H9 (cell line): ENCODE results near the gene SERPINB4. TPM values are rescaled to one million over a fixed set of nuclear protein-coding genes. Genes with fewer than 3 reads are reported as not detected.

Experiments used
- DNase-seq: peaks from one replicate; pipeline ENCODE4 v3.0.0-alpha.2; 2017
- H2AFZ ChIP-seq: one replicate; pipeline ENCODE4 v1.6.1; 2013; ENCODE audit warnings: mild to moderate bottlenecking, low read length, control low read depth, moderate library complexity
- H2AK5ac ChIP-seq: 2 replicates; pipeline ENCODE4 v1.6.1; 2013; ENCODE audit warnings: low read length, control low read depth, mixed read lengths; ENCODE audit not compliant: insufficient read length
- H2BK120ac ChIP-seq: one replicate; pipeline ENCODE4 v1.6.1; 2013; ENCODE audit warnings: low read depth, mild to moderate bottlenecking, low read length, control low read depth, inconsistent platforms; ENCODE audit not compliant: poor library complexity, severe bottlenecking
- H2BK12ac ChIP-seq: 2 replicates; pipeline ENCODE4 v1.6.1; 2013; ENCODE audit warnings: low read length, control low read depth, mixed read lengths, low read depth; ENCODE audit not compliant: insufficient read length
- H2BK15ac ChIP-seq: 2 replicates; pipeline ENCODE4 v1.6.1; 2013; ENCODE audit warnings: low read depth, low read length, control low read depth
- H2BK20ac ChIP-seq: one replicate; pipeline ENCODE4 v1.6.1; 2013; ENCODE audit warnings: low read depth, mild to moderate bottlenecking, low read length, control low read depth, inconsistent platforms; ENCODE audit not compliant: poor library complexity, severe bottlenecking
- H2BK5ac ChIP-seq: 2 replicates; pipeline ENCODE4 v1.6.1; 2013; ENCODE audit warnings: low read length, control low read depth, mixed read lengths; ENCODE audit not compliant: insufficient read length
- H3K14ac ChIP-seq: 2 replicates; pipeline ENCODE4 v1.6.1; 2013; ENCODE audit warnings: low read length, control low read depth; ENCODE audit not compliant: insufficient read depth
- H3K18ac ChIP-seq: 2 replicates; pipeline ENCODE4 v1.6.1; 2013; ENCODE audit warnings: low read depth, mild to moderate bottlenecking, mixed read lengths, low read length, control low read depth; ENCODE audit not compliant: insufficient read length
- H3K23ac ChIP-seq: 2 replicates; pipeline ENCODE4 v1.6.1; 2013; ENCODE audit warnings: low read length, control low read depth, mixed read lengths, low read depth; ENCODE audit not compliant: insufficient read length
- H3K23me2 ChIP-seq: 2 replicates; pipeline ENCODE4 v1.6.1; 2013; ENCODE audit warnings: low read depth, mild to moderate bottlenecking, mixed read lengths, low read length, control low read depth; ENCODE audit not compliant: insufficient read length, poor library complexity, severe bottlenecking
- H3K27ac ChIP-seq: 2 replicates; pipeline ENCODE4 v1.5.1; 2013; ENCODE audit warnings: low read length, control low read depth, mixed read lengths, low read depth; ENCODE audit not compliant: insufficient read length
- H3K27me3 ChIP-seq: 2 replicates; pipeline ENCODE4 v1.6.1; 2013; ENCODE audit warnings: low read length, control low read depth, inconsistent platforms; ENCODE audit not compliant: insufficient read depth
- H3K4ac ChIP-seq: 2 replicates; pipeline ENCODE4 v1.6.1; 2013; ENCODE audit warnings: low read depth, mild to moderate bottlenecking, control low read depth, inconsistent platforms, low read length, moderate library complexity
- H3K4me1 ChIP-seq: 2 replicates; pipeline ENCODE4 v1.6.1; 2013; ENCODE audit warnings: low read length, control low read depth, inconsistent platforms; ENCODE audit not compliant: insufficient read depth
- H3K4me2 ChIP-seq: 2 replicates; pipeline ENCODE4 v1.6.1; 2013; ENCODE audit warnings: low read length, control low read depth, mixed read lengths; ENCODE audit not compliant: insufficient read length, insufficient read depth
- H3K56ac ChIP-seq: 2 replicates; pipeline ENCODE4 v1.6.1; 2013; ENCODE audit warnings: low read depth, mild to moderate bottlenecking, mixed read lengths, low read length, control low read depth; ENCODE audit not compliant: insufficient read length
- H3K79me1 ChIP-seq: 2 replicates; pipeline ENCODE4 v1.6.1; 2013; ENCODE audit warnings: low read depth, mild to moderate bottlenecking, moderate library complexity, low read length, control low read depth, inconsistent platforms; ENCODE audit not compliant: insufficient read depth, poor library complexity, severe bottlenecking
- H3K79me2 ChIP-seq: 2 replicates; pipeline ENCODE4 v1.6.1; 2013; ENCODE audit warnings: low read length, control low read depth, inconsistent platforms; ENCODE audit not compliant: insufficient read depth
- H3K9ac ChIP-seq: 2 replicates; pipeline ENCODE4 v1.6.1; 2013; ENCODE audit warnings: low read length, control low read depth, mixed read lengths; ENCODE audit not compliant: insufficient read length; ENCODE audit errors: extremely low read depth
- H3K9me3 ChIP-seq: one replicate; pipeline ENCODE4 v1.6.1; 2013; ENCODE audit warnings: low read depth, low read length, inconsistent platforms; ENCODE audit not compliant: control insufficient read depth
- H3T11ph ChIP-seq: one replicate; pipeline ENCODE4 v1.6.1; 2013; ENCODE audit warnings: mild to moderate bottlenecking, low read length, control low read depth, inconsistent platforms
- H4K20me1 ChIP-seq: one replicate; pipeline ENCODE4 v1.6.1; 2013; ENCODE audit not compliant: control insufficient read depth, insufficient read length, insufficient read depth
- H4K5ac ChIP-seq: 2 replicates; pipeline ENCODE4 v1.6.1; 2013; ENCODE audit warnings: low read depth, mild to moderate bottlenecking, mixed read lengths, low read length, control low read depth; ENCODE audit not compliant: insufficient read length
- H4K8ac ChIP-seq: replicated peaks from 2 replicates; pipeline ENCODE4 v1.6.1; 2013; ENCODE audit warnings: low read length, control low read depth, mixed read lengths, low read depth; ENCODE audit not compliant: insufficient read length
- H4K91ac ChIP-seq: 2 replicates; pipeline ENCODE4 v1.6.1; 2013; ENCODE audit warnings: low read depth, mild to moderate bottlenecking, moderate library complexity, mixed read lengths, low read length, control low read depth; ENCODE audit not compliant: insufficient read length
- H3K27ac Mint-ChIP-seq, 3 experiments: 2 replicates in 2 of 3; 3 replicates in 1 of 3; pipeline ENCODE4 v1.8.0; 2020 to 2021; ENCODE audit warnings: mixed read lengths in 3 of 3, mild to moderate bottlenecking in 1 of 3, moderate library complexity in 1 of 3
- H3K27me3 Mint-ChIP-seq: 2 replicates; pipeline ENCODE4 v1.8.0; 2021; ENCODE audit warnings: low read depth, mild to moderate bottlenecking, moderate library complexity, mixed read lengths
- H3K36me3 Mint-ChIP-seq, 3 experiments: 2 replicates in 2 of 3; 3 replicates in 1 of 3; pipeline ENCODE4 v1.8.0; 2020 to 2021; ENCODE audit warnings: low read depth in 3 of 3, mixed read lengths in 3 of 3; ENCODE audit not compliant: insufficient read depth in 1 of 3
- H3K4me1 Mint-ChIP-seq, 2 experiments: 2 replicates each; pipeline ENCODE4 v1.8.0; 2020; ENCODE audit warnings: mixed read lengths in 2 of 2
- H3K4me3 Mint-ChIP-seq, 2 experiments: 2 replicates in 1 of 2; 3 replicates in 1 of 2; pipeline ENCODE4 v1.8.0; 2020 to 2021; ENCODE audit warnings: mild to moderate bottlenecking in 2 of 2, mixed read lengths in 2 of 2, moderate library complexity in 1 of 2
- H3K9me3 Mint-ChIP-seq, 2 experiments: 2 replicates in 1 of 2; 3 replicates in 1 of 2; pipeline ENCODE4 v1.8.0; 2020; ENCODE audit warnings: mild to moderate bottlenecking in 2 of 2, mixed read lengths in 2 of 2, moderate library complexity in 1 of 2
- WGBS: extraction: QIAGEN DNeasy Blood & Tissue Kit; methylation state at CpG from one replicate; pipeline ENCODE4 v1.1.7; 2013; ENCODE audit warnings: missing lambda C conversion rate, low lambda C conversion rate, mixed read lengths; ENCODE audit not compliant: insufficient read length; ENCODE audit errors: extremely low coverage; 5-methylcytosine and 5-hydroxymethylcytosine counted together
- total RNA-seq: library from RNA; stranded (reverse); gene quantifications from 2 replicates; pipeline ENCODE4 v1.2.1, GENCODE V29; 2021
- TF ChIP-seq, protein P1 (sequence below): fragments of 200-600 bp; sonication (generic); conservative IDR thresholded peaks from 3 replicates; pipeline ENCODE4 v1.8.0; 2021; ENCODE audit warnings: antibody characterized with exemption, mild to moderate bottlenecking

The SERPINB4 gene
- total RNA-seq, 1 experiment from 2014 or later: 4.1 TPM

DNA sequence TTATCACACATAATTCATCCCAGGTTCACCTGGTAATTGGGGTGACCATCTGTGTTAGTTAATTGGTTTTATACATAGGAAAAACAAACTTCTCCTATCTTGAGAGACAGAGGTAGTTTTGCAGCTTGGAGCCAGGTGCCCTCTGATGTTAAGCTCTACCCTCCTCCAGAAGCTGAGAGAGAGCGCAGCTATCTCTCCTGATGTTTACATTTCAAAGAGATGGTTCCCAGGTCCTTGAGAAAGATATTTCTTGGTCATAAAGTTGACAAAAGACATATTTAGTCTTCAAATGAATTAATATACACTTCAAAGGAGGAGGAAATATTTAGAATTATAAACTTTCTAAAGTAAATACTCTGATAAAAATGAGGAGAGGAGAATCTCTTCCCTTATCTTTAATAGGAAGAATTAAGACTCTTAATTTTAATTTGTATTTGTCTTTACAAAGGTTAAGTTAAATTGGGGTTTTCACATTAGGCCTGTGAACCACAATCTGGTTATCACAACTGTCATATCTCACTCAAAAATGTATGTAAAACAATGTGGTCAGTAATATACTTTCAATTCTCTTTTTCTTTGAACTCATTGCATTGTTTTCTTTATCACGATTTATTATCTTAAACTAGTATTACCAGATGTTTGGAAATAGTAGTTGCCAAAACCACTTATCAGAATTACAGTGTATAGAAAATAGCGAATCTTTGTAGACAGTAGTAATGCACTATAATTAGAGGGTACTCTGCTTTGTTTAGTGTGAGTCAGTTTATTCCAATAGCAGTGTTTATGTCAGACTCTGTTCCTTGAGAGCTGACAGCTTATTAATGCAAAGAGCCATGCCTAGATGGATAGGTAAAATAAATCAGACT lies 26.8 kb downstream of the SERPINB4 start:
- Histone ChIP-seq H3K23ac (no peak overlapping the region), H2BK15ac (no peak overlapping the region), H3K9ac (no peak overlapping the region), H3K14ac (no peak overlapping the region), H4K8ac (no peak overlapping the region), H4K5ac (no peak overlapping the region), H3K9me3 (no peaks in the 10 kb centered on the region), H4K20me1 (no peaks in the 10 kb centered on the region), H3K79me1 (no peaks in the 10 kb centered on the region), H2AK5ac (no peak overlapping the region), H3K79me2 (no peaks in the 10 kb centered on the region), H3K27me3 (no peaks in the 10 kb centered on the region), H3K4me2 (no peak overlapping the region), H3T11ph (no peak overlapping the region), H2BK12ac (no peak overlapping the region), H4K91ac (no peak overlapping the region), H3K56ac (no peak overlapping the region), H3K23me2 (no peaks in the 10 kb centered on the region), H2BK120ac (no peak overlapping the region), H2BK20ac (no peak overlapping the region), H3K4me1 (no peaks in the 10 kb centered on the region), H3K27ac (no peak overlapping the region), H2BK5ac (no peak overlapping the region), H3K18ac (no peak overlapping the region), H3K4ac (no peak overlapping the region), H2AFZ (no peak overlapping the region)
- no CpG with 5 or more reads among the region's 3 CpGs for WGBS
- TF ChIP-seq, protein P1, sequence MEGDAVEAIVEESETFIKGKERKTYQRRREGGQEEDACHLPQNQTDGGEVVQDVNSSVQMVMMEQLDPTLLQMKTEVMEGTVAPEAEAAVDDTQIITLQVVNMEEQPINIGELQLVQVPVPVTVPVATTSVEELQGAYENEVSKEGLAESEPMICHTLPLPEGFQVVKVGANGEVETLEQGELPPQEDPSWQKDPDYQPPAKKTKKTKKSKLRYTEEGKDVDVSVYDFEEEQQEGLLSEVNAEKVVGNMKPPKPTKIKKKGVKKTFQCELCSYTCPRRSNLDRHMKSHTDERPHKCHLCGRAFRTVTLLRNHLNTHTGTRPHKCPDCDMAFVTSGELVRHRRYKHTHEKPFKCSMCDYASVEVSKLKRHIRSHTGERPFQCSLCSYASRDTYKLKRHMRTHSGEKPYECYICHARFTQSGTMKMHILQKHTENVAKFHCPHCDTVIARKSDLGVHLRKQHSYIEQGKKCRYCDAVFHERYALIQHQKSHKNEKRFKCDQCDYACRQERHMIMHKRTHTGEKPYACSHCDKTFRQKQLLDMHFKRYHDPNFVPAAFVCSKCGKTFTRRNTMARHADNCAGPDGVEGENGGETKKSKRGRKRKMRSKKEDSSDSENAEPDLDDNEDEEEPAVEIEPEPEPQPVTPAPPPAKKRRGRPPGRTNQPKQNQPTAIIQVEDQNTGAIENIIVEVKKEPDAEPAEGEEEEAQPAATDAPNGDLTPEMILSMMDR: no peak
- Mint-ChIP-seq H3K4me3 (no peak overlapping the region), H3K36me3 (peaks cover 0 to 7% (median 0%) of the 10 kb centered on the region in 3 experiments; a peak in 1 of 7 replicates), H3K27ac (no peak overlapping the region; a peak in 1 of 7 replicates), H3K4me1 (peaks cover 8 to 12% of the 10 kb centered on the region in 2 experiments), H3K27me3 (no peaks in the 10 kb centered on the region), H3K9me3 (no peaks in the 10 kb centered on the region; a peak in 1 of 5 replicates)
- DNase-seq: no peak
